ENCODE data around the gene BLTP3B. TPM values are rescaled to one million over a fixed set of nuclear protein-coding genes. Genes with fewer than 3 reads are reported as not detected.

The BLTP3B gene, protein sequence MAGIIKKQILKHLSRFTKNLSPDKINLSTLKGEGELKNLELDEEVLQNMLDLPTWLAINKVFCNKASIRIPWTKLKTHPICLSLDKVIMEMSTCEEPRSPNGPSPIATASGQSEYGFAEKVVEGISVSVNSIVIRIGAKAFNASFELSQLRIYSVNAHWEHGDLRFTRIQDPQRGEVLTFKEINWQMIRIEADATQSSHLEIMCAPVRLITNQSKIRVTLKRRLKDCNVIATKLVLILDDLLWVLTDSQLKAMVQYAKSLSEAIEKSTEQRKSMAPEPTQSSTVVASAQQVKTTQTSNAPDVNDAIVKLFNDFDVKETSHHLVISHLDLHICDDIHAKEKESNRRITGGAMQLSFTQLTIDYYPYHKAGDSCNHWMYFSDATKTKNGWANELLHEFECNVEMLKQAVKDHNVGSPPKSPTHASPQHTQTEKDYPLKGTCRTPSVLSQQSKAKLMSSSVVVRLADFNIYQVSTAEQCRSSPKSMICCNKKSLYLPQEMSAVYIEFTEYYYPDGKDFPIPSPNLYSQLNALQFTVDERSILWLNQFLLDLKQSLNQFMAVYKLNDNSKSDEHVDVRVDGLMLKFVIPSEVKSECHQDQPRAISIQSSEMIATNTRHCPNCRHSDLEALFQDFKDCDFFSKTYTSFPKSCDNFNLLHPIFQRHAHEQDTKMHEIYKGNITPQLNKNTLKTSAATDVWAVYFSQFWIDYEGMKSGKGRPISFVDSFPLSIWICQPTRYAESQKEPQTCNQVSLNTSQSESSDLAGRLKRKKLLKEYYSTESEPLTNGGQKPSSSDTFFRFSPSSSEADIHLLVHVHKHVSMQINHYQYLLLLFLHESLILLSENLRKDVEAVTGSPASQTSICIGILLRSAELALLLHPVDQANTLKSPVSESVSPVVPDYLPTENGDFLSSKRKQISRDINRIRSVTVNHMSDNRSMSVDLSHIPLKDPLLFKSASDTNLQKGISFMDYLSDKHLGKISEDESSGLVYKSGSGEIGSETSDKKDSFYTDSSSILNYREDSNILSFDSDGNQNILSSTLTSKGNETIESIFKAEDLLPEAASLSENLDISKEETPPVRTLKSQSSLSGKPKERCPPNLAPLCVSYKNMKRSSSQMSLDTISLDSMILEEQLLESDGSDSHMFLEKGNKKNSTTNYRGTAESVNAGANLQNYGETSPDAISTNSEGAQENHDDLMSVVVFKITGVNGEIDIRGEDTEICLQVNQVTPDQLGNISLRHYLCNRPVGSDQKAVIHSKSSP (N-terminal part only)
- total RNA-seq = 14.0 and 16.8 TPM in 2 replicates

DNA sequence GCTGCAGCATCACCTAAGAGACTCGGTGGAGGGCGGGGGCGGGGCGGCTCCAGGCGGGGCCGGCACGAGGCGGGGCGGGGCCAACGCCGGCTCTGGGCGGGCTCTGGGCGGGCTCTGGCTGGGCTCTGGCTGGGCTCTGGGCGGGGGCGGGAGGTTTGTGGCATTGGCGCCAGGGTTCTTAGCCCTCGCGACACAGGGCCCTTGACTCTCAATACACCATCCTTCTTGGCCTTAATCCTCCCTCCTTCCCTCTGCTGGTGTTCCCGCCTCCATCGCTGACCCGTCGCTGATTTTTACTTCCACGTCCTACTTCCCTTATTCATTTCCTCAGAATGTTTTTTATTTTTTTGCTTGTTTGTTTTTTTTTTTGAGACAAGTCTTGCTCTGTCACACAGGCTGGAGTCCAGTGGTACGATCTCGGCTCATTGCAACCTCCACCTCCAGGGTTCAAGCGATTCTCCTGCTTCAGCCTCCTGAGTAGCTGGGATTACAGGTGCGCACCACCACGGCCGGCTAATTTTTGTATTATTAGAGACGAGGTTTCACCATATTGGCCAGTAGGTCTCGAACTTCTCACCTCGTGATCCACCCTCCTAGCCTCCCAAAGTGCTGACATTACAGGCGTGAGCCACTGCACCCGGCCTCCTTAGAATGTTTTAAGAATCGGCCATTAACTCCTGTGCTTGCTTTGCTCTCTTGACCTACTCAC lies at the start of gene BLTP3B:
Gene BLTP3B (minus strand): TSS at position 24 of the 709 bp plus-strand sequence. CDS start 239 bp downstream, outside the sequence.

Other genes starting within 250 kb of the BLTP3B start
- gene ANKS1B, start 157.9 kb downstream of the BLTP3B start, total RNA-seq = 0.48 TPM in 1 of 2 replicates, not detected in the other
- gene ACTR6, start 57.9 kb upstream of the BLTP3B start, total RNA-seq = 14.5 and 24.1 TPM in 2 replicates
- 1.5 and 1.7 TPM in 2 replicates for gene DEPDC4, start 124.2 kb upstream of the BLTP3B start, total RNA-seq
- gene SCYL2, start 124.3 kb upstream of the BLTP3B start, total RNA-seq = 35.7 and 37.5 TPM in 2 replicates
- gene SLC17A8, start 214.2 kb upstream of the BLTP3B start, total RNA-seq = not detected in 2 replicates

Measured in tracheal epithelial cell (primary cell).